Measurements from ENCODE around the gene TCF19. TPM values are rescaled to one million over a fixed set of nuclear protein-coding genes. Genes with fewer than 3 reads are reported as not detected.

Gene TCF19
- total RNA-seq, 1 experiment from 2014 or later: 15.0 TPM

GRCh38 chr6:31157513-31158139 is 763 bp upstream of the TCF19 start, which contains the start of gene CCHCR1:
Gene CCHCR1, minus strand, starts transcription at chr6:31157802. Its CDS starts 202 bp downstream, at chr6:31157600.
- H3K4me1 ChIP-seq (ENCODE audit: insufficient read depth, low read length): peaks cover 11% of the 10 kb centered on the region; the same call in 1 of the 2 replicates
- H3K14ac ChIP-seq (ENCODE audit: insufficient read depth, low read length): no peak within 1 kb of the TSS
- no peak within 1 kb of the TSS for H3K27ac ChIP-seq (ENCODE audit: insufficient read length, low read depth, low read length)
- no peak within 1 kb of the TSS for H4K5ac ChIP-seq (ENCODE audit: insufficient read length, low read depth, low read length)
- peak within 1 kb of the TSS; percentile 93 for H3K4me2 ChIP-seq (ENCODE audit: insufficient read depth, insufficient read length, low read length)
- H4K20me1 ChIP-seq (ENCODE audit: control insufficient read depth, insufficient read depth, insufficient read length): no peaks in the 10 kb centered on the region
- no CpG with 5 or more reads among the region's 14 CpGs for WGBS (ENCODE audit: extremely low coverage, insufficient read length, low lambda C conversion rate)
- no peaks in the 10 kb centered on the region for H3K27me3 ChIP-seq (ENCODE audit: insufficient read depth, low read length)
- no peak within 1 kb of the TSS for H3K18ac ChIP-seq (ENCODE audit: insufficient read length, low read depth, low read length)
- H2AFZ ChIP-seq (ENCODE audit: low read length): no peak within 1 kb of the TSS
- H3T11ph ChIP-seq (ENCODE audit: low read length): no peak within 1 kb of the TSS
- H3K79me2 ChIP-seq (ENCODE audit: insufficient read depth, low read length): no peaks in the 10 kb centered on the region
- no peak within 1 kb of the TSS for H3K23ac ChIP-seq (ENCODE audit: insufficient read length, low read depth, low read length)
- H2BK20ac ChIP-seq (ENCODE audit: low read depth, low read length, poor library complexity, severe bottlenecking): no peak within 1 kb of the TSS
- peaks cover 14% of the 10 kb centered on the region for H3K23me2 ChIP-seq (ENCODE audit: insufficient read length, low read depth, low read length, poor library complexity, severe bottlenecking)
- H3K27ac Mint-ChIP-seq: peak within 1 kb of the TSS; percentile 90 to 97 (median 94)
- no peaks in the 10 kb centered on the region for H3K9me3 ChIP-seq (ENCODE audit: control insufficient read depth, low read depth, low read length)
- H3K9ac ChIP-seq (ENCODE audit: extremely low read depth, insufficient read length, low read length): peak within 1 kb of the TSS; percentile 61
- H2BK12ac ChIP-seq (ENCODE audit: insufficient read length, low read depth, low read length): no peak within 1 kb of the TSS
- TF ChIP-seq, protein P1, sequence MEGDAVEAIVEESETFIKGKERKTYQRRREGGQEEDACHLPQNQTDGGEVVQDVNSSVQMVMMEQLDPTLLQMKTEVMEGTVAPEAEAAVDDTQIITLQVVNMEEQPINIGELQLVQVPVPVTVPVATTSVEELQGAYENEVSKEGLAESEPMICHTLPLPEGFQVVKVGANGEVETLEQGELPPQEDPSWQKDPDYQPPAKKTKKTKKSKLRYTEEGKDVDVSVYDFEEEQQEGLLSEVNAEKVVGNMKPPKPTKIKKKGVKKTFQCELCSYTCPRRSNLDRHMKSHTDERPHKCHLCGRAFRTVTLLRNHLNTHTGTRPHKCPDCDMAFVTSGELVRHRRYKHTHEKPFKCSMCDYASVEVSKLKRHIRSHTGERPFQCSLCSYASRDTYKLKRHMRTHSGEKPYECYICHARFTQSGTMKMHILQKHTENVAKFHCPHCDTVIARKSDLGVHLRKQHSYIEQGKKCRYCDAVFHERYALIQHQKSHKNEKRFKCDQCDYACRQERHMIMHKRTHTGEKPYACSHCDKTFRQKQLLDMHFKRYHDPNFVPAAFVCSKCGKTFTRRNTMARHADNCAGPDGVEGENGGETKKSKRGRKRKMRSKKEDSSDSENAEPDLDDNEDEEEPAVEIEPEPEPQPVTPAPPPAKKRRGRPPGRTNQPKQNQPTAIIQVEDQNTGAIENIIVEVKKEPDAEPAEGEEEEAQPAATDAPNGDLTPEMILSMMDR (conservative IDR thresholded peaks at IDR 0.05): no peak
- DNase-seq: no peak
- H2BK15ac ChIP-seq (ENCODE audit: low read depth, low read length): no peak within 1 kb of the TSS
- H3K4me1 Mint-ChIP-seq: peaks cover 37 to 38% of the 10 kb centered on the region in 2 experiments
- no peaks in the 10 kb centered on the region for H3K79me1 ChIP-seq (ENCODE audit: insufficient read depth, low read depth, low read length, poor library complexity, severe bottlenecking)
- H3K36me3 Mint-ChIP-seq (ENCODE audit: insufficient read depth in 1 of 3, low read depth in 3 of 3): peaks cover 24 to 59% (median 52%) of the 10 kb centered on the region in 3 experiments
- H4K91ac ChIP-seq (ENCODE audit: insufficient read length, low read depth, low read length): no peak within 1 kb of the TSS
- no peak within 1 kb of the TSS for H4K8ac ChIP-seq (replicated peaks; ENCODE audit: insufficient read length, low read depth, low read length)
- no peak within 1 kb of the TSS for H3K4ac ChIP-seq (ENCODE audit: low read depth, low read length)
- H2BK5ac ChIP-seq (ENCODE audit: insufficient read length, low read length): no peak within 1 kb of the TSS
- H3K27me3 Mint-ChIP-seq (ENCODE audit: low read depth): peaks cover 2% of the 10 kb centered on the region; the same call in 1 of the 2 replicates
- no peak within 1 kb of the TSS for H2AK5ac ChIP-seq (ENCODE audit: insufficient read length, low read length)
- no peaks in the 10 kb centered on the region for H3K9me3 Mint-ChIP-seq
- H3K56ac ChIP-seq (ENCODE audit: insufficient read length, low read depth, low read length): no peak within 1 kb of the TSS
- no peak within 1 kb of the TSS for H2BK120ac ChIP-seq (ENCODE audit: low read depth, low read length, poor library complexity, severe bottlenecking)
- H3K4me3 Mint-ChIP-seq: peak within 1 kb of the TSS; percentile 92

Data from H9 (cell line).